Endodermal cell (in vitro differentiated cells): ENCODE results near the gene LPXN. TPM values are rescaled to one million over a fixed set of nuclear protein-coding genes. Genes with fewer than 3 reads are reported as not detected.

Source experiments
- DNase-seq: peaks from one replicate; pipeline ENCODE4 v3.0.0-alpha.2; 2017
- H3K27ac ChIP-seq: 2 replicates; pipeline ENCODE4 v1.5.1; 2013; ENCODE audit warnings: mild to moderate bottlenecking, low read depth, low read length, moderate library complexity
- H3K27me3 ChIP-seq: 2 replicates; pipeline ENCODE4 v1.6.1; 2013; ENCODE audit warnings: mild to moderate bottlenecking, low read length, moderate library complexity; ENCODE audit not compliant: insufficient read depth, control insufficient read depth, poor library complexity, severe bottlenecking
- H3K36me3 ChIP-seq: 2 replicates; pipeline ENCODE4 v1.7.0; 2013; ENCODE audit warnings: mild to moderate bottlenecking, low read length, moderate library complexity; ENCODE audit not compliant: control insufficient read depth, insufficient read depth
- H3K4me1 ChIP-seq: one replicate; pipeline ENCODE4 v1.7.0; 2013; ENCODE audit warnings: low read length; ENCODE audit not compliant: control insufficient read depth, insufficient read depth
- H3K4me3 ChIP-seq: 2 replicates; pipeline ENCODE4 v1.5.1; 2013; ENCODE audit warnings: mild to moderate bottlenecking, low read length, moderate library complexity
- H3K9ac ChIP-seq: 2 replicates; pipeline ENCODE4 v1.6.1; 2013; ENCODE audit warnings: mild to moderate bottlenecking, low read length, moderate library complexity; ENCODE audit not compliant: poor library complexity, severe bottlenecking; ENCODE audit errors: extremely low read depth
- H3K9me3 ChIP-seq: 2 replicates; pipeline ENCODE4 v1.6.1; 2013; ENCODE audit warnings: mild to moderate bottlenecking, low read length, moderate library complexity; ENCODE audit not compliant: control insufficient read depth
- H3K27ac Mint-ChIP-seq: 2 replicates; pipeline ENCODE4 v1.8.0; 2020; ENCODE audit warnings: mixed read lengths
- H3K27me3 Mint-ChIP-seq: 2 replicates; pipeline ENCODE4 v1.8.0; 2021; ENCODE audit warnings: mild to moderate bottlenecking, mixed read lengths; ENCODE audit not compliant: insufficient read depth
- H3K36me3 Mint-ChIP-seq: 2 replicates; pipeline ENCODE4 v1.8.0; 2020; ENCODE audit warnings: low read depth, mixed read lengths
- H3K4me1 Mint-ChIP-seq: 2 replicates; pipeline ENCODE4 v1.8.0; 2020; ENCODE audit warnings: mixed read lengths
- H3K4me3 Mint-ChIP-seq: 2 replicates; pipeline ENCODE4 v1.8.0; 2020; ENCODE audit warnings: mild to moderate bottlenecking, moderate library complexity, mixed read lengths
- H3K9me3 Mint-ChIP-seq: 2 replicates; pipeline ENCODE4 v1.8.0; 2020; ENCODE audit warnings: mild to moderate bottlenecking, mixed read lengths
- CTCF ChIP-seq: fragments of 200-600 bp; sonication (generic); conservative IDR thresholded peaks from 2 replicates; pipeline ENCODE4 v1.5.0; 2021; ENCODE audit warnings: antibody characterized with exemption, mild to moderate bottlenecking
- WGBS, 2 experiments: methylation state at CpG; one replicate each; pipeline versions ENCODE4 v1.1.5 to v1.1.7; 2013; ENCODE audit warnings: missing lambda C conversion rate in 2 of 2, mixed read lengths in 1 of 2; ENCODE audit not compliant: insufficient coverage in 1 of 2, insufficient read length in 1 of 2; 5-methylcytosine and 5-hydroxymethylcytosine counted together
- total RNA-seq, 2 donors: library from RNA; stranded (reverse); fragmentation: NEBNext Ultra II Directional in 1 of 2; extraction: Animal tissue kit (Norgen Biotek cat#: 25700) in 1 of 2; gene quantifications; 2 replicates in 1 of 2; 3 replicates in 1 of 2; pipeline ENCODE4 v1.2.1, GENCODE V29; 2021

The LPXN gene
- total RNA-seq, 2 donors from 2014 or later, result 1.9 to 2.7 TPM

- no peaks in the 10 kb centered on the region for H3K4me1 ChIP-seq
- Mint-ChIP-seq H3K27ac (no peak overlapping the region), H3K36me3 (peaks cover 15% of the 10 kb centered on the region), H3K27me3 (no peaks in the 10 kb centered on the region), H3K4me1 (peaks cover 17% of the 10 kb centered on the region), H3K9me3 (no peaks in the 10 kb centered on the region), H3K4me3 (no peak overlapping the region)
- no peak for TF ChIP-seq CTCF
- no peaks in the 10 kb centered on the region for H3K9me3 ChIP-seq
- WGBS, 2 experiments, result no CpG with 5 or more reads among the region's 1 CpG
- no peak overlapping the region for H3K27ac ChIP-seq
- no peak for DNase-seq
- H3K36me3 ChIP-seq, result peaks cover 30% of the 10 kb centered on the region
- H3K4me3 ChIP-seq, result peak overlapping the region; percentile 97
- H3K9ac ChIP-seq, result no peak overlapping the region
- H3K27me3 ChIP-seq, result no peaks in the 10 kb centered on the region
Measured at GRCh38 chr11:58582437-58582836, 6.8 kb upstream of the LPXN start.

DNA sequence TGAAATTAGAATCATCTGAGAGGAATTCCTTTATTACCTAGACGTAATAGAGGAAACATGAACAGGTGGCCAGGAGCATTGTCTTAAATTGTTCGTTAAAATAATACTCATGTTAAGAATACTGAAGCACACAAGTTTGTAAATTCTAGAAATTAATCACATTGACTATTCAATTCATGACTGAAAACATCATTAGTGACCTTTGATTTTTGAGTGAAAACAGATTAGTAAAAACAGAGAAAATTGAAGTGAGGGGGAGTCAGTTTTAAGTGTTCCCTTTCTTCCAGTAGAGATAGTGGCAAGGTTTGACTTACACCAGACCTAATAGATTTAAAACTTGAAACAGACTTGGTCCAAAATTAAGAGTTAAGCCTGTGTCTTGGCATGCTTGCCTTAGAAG, 4.7 kb upstream of the LPXN start:
- H3K4me1 Mint-ChIP-seq, result peaks cover 28% of the 10 kb centered on the region
- peak overlapping the region; percentile 96 for H3K9ac ChIP-seq
- WGBS, 2 experiments, result 38% methylated on average over 2 of the region's 2 CpGs; no CpG with 5 or more reads in 1 of the 2 experiments

GRCh38 chr11:58579192-58580129, 3.8 kb upstream of the LPXN start:
- no peaks in the 10 kb centered on the region for H3K27me3 ChIP-seq
- H3K4me1 ChIP-seq, result no peaks in the 10 kb centered on the region
- H3K27ac ChIP-seq, result peak overlapping the region; percentile 95
- peak overlapping the region; percentile 96 for H3K4me3 Mint-ChIP-seq
- peak overlapping the region; percentile 96 for H3K9ac ChIP-seq
- WGBS, 2 experiments, result 0% methylated on average over 16 to 77 of the region's 78 CpGs
- H3K27me3 Mint-ChIP-seq, result no peaks in the 10 kb centered on the region
- no peaks in the 10 kb centered on the region for H3K9me3 Mint-ChIP-seq
- H3K4me1 Mint-ChIP-seq, result peaks cover 30% of the 10 kb centered on the region
- H3K9me3 ChIP-seq, result no peaks in the 10 kb centered on the region
- peak overlapping the region; percentile 97 for H3K4me3 ChIP-seq
- DNase-seq, result peak; percentile 95
- H3K27ac Mint-ChIP-seq, result peak overlapping the region; percentile 97
- peaks cover 5% of the 10 kb centered on the region for H3K36me3 ChIP-seq
- peak; percentile 80 for TF ChIP-seq CTCF
- H3K36me3 Mint-ChIP-seq, result peaks cover 4% of the 10 kb centered on the region

More for the DNA sequence above, 4.7 kb upstream of the LPXN start:
- TF ChIP-seq CTCF, result no peak
- Histone ChIP-seq H3K9me3 (no peaks in the 10 kb centered on the region), H3K36me3 (peaks cover 10% of the 10 kb centered on the region), H3K27ac (peak overlapping the region; percentile 95), H3K27me3 (no peaks in the 10 kb centered on the region), H3K4me1 (no peaks in the 10 kb centered on the region), H3K4me3 (peak overlapping the region; percentile 97)
- Mint-ChIP-seq H3K27me3 (no peaks in the 10 kb centered on the region), H3K9me3 (no peaks in the 10 kb centered on the region), H3K36me3 (peaks cover 4% of the 10 kb centered on the region), H3K27ac (no peak overlapping the region), H3K4me3 (peak overlapping the region; percentile 96)
- no peak for DNase-seq
